HepG2 (cell line): Measurements from ENCODE around the gene TRPV4. TPM values are rescaled to one million over a fixed set of nuclear protein-coding genes. Genes with fewer than 3 reads are reported as not detected.

Experiments
- ATAC-seq: fragments of 200-7000 bp; cut with Tn5 transposase; 3 replicates; pipeline ENCODE4 v1.9.1; 2020; ENCODE audit warnings: mild to moderate bottlenecking, moderate library complexity
- BruUV-seq: library from RNA; stranded (reverse); fragments of 400-500 nt; replicated peaks from 2 replicates; lab custom pipeline; 2021; lab: Mats Ljungman, UMichigan
- CTCF ChIA-PET: fragments of 300-600 bp; formaldehyde crosslinking; extraction: SDS; loops from one replicate; lab custom pipeline; 2021; ENCODE audit warnings: low total read pairs, inconsistent platforms, low intra/inter-chr PET ratio; lab: Yijun Ruan, JAX
- POLR2A ChIA-PET: fragments of 350-600 bp; sonication (Branson Sonifier 250); formaldehyde crosslinking; loops from one replicate; lab custom pipeline; 2020; ENCODE audit warnings: antibody characterized with exemption, inconsistent platforms; lab: Yijun Ruan, JAX
- DNase-seq: peaks from one replicate; pipeline ENCODE4 v3.0.0-alpha.2; 2015; ENCODE audit warnings: low spot score
- FAIRE-seq: peaks from 3 replicates; lab custom pipeline; 2011; peaks lifted over from hg19 to GRCh38; lab: Jason Lieb, UNC
- H2AFZ ChIP-seq: one replicate; pipeline ENCODE4 v1.6.1; 2011; ENCODE audit warnings: low read length, inconsistent platforms
- H3K27ac ChIP-seq: fragments of 300-600 bp; 3 replicates; pipeline ENCODE4 v1.8.0; 2011; ENCODE audit warnings: mixed run types, mild to moderate bottlenecking, mixed read lengths, low read length, inconsistent platforms; ENCODE audit not compliant: insufficient read depth; ENCODE audit errors: extremely low read length
- H3K27me3 ChIP-seq, 2 experiments: fragments of 200-600 bp in 1 of 2; 2 replicates in 1 of 2; 3 replicates in 1 of 2; pipeline versions ENCODE4 v1.6.0 to v1.8.0; 2011; ENCODE audit warnings: low read length in 2 of 2, mild to moderate bottlenecking in 2 of 2, moderate library complexity in 2 of 2, inconsistent platforms in 1 of 2; ENCODE audit not compliant: insufficient read depth in 2 of 2, control insufficient read depth in 1 of 2
- H3K36me3 ChIP-seq, 2 experiments: fragments of 200-600 bp in 1 of 2; replicated peaks in 1 of 2; 2 replicates in 1 of 2; 3 replicates in 1 of 2; pipeline versions ENCODE4 v1.5.1 to v1.8.0; 2011; ENCODE audit warnings: low read length in 2 of 2, inconsistent platforms in 1 of 2; ENCODE audit not compliant: insufficient read depth in 2 of 2, control insufficient read depth in 1 of 2
- H3K4me1 ChIP-seq: 2 replicates; pipeline ENCODE4 v1.5.1; 2012; ENCODE audit warnings: low read length, inconsistent platforms; ENCODE audit not compliant: insufficient read depth
- H3K4me2 ChIP-seq: 2 replicates; pipeline ENCODE4 v1.6.0; 2011; ENCODE audit warnings: low read depth, low read length, inconsistent platforms
- H3K4me3 ChIP-seq, 3 experiments: fragments of 200-600 bp in 1 of 3; sonication (generic), shearing (Covaris generic) in 1 of 3; replicated peaks in 1 of 3; 2 replicates each; pipeline ENCODE4 v1.5.1; 2011 to 2016; ENCODE audit warnings: low read length in 3 of 3, inconsistent platforms in 2 of 3, low read depth in 2 of 3, mild to moderate bottlenecking in 2 of 3, control low read depth in 1 of 3, mixed read lengths in 1 of 3; ENCODE audit not compliant: insufficient read depth in 1 of 3
- H3K79me2 ChIP-seq: one replicate; pipeline ENCODE4 v1.6.1; 2011; ENCODE audit warnings: low read length, inconsistent platforms; ENCODE audit not compliant: insufficient read depth
- H3K9ac ChIP-seq: 2 replicates; pipeline ENCODE4 v1.6.0; 2011; ENCODE audit warnings: mild to moderate bottlenecking, low read depth, low read length, inconsistent platforms; ENCODE audit not compliant: insufficient read depth
- H3K9me3 ChIP-seq: 2 replicates; pipeline ENCODE4 v1.5.1; 2012; ENCODE audit warnings: mild to moderate bottlenecking, low read length
- H4K20me1 ChIP-seq: 2 replicates; pipeline ENCODE4 v1.6.0; 2011; ENCODE audit warnings: inconsistent platforms, mild to moderate bottlenecking, low read length, moderate library complexity; ENCODE audit not compliant: insufficient read depth
- FOXP1 ChIP-seq, 2 experiments: fragments of 450-650 bp in 1 of 2; IDR thresholded peaks; 2 replicates each; pipeline ENCODE4 v1.6.1; 2017 to 2018; ENCODE audit warnings: antibody characterized with exemption in 1 of 2
- SYNCRIP ChIP-seq: fragments of 200-400 bp; formaldehyde crosslinking; IDR thresholded peaks from 2 replicates; pipeline ENCODE4 v1.6.1; 2018; ENCODE audit warnings: mild to moderate bottlenecking, low read depth, low read length; ENCODE audit not compliant: insufficient read depth
- TSC22D2 ChIP-seq: sonication (generic); formaldehyde crosslinking; IDR thresholded peaks from 2 replicates; pipeline ENCODE4 v1.5.1; 2020; ENCODE audit warnings: missing genetic modification reagents, mild to moderate bottlenecking, borderline replicate concordance
- ZFP1 ChIP-seq: IDR thresholded peaks from 2 replicates; pipeline ENCODE4 v1.6.1; 2016
- ZNF367 ChIP-seq: sonication (generic); formaldehyde crosslinking; IDR thresholded peaks from 2 replicates; pipeline ENCODE4 v1.4.0; 2020; ENCODE audit warnings: missing genetic modification reagents, borderline replicate concordance
- ZNF44 ChIP-seq: sonication (generic); formaldehyde crosslinking; IDR thresholded peaks from 2 replicates; pipeline ENCODE4 v1.5.1; 2020; ENCODE audit warnings: mild to moderate bottlenecking, missing genetic modification reagents
- ZNF75D ChIP-seq: sonication (generic); formaldehyde crosslinking; IDR thresholded peaks from 2 replicates; pipeline ENCODE4 v1.8.1; 2023; ENCODE audit warnings: missing genetic modification reagents, mild to moderate bottlenecking, borderline replicate concordance
- WGBS: methylation state at CpG from one replicate; pipeline ENCODE4 v1.1.6; 2017; ENCODE audit warnings: low lambda C conversion rate; 5-methylcytosine and 5-hydroxymethylcytosine counted together
- in situ Hi-C: cut with HindIII; loops from 2 replicates; pipeline ENCODE4 v1.10.0; 2017; ENCODE audit warnings: low pct_unique_long_range_greater_than_20kb; ENCODE audit not compliant: extremely low pct_ligation_motif_present
- intact Hi-C: fragments of 100-400 bp; cut with micrococcal nuclease; formaldehyde crosslinking; loops from one replicate; pipeline ENCODE4 v1.10.0; 2022; ENCODE audit not compliant: unreplicated experiment
- polyA plus RNA-seq, 8 experiments: library from polyadenylated mRNA; depleted of rRNA in 3 of 8; stranded (reverse) in 7 of 8; unstranded in 1 of 8; fragments of >200 nt; fragmentation: Illumina TruSeq in 4 of 8; extraction: Trizol in 4 of 8; gene quantifications; 2 replicates each; pipeline versions ENCODE4 v1.2.1 to v1.2.3, GENCODE V29; 2011 to 2016; ENCODE audit warnings: low read depth in 4 of 8, missing spikeins in 1 of 8, mixed read lengths in 1 of 8; ENCODE audit not compliant: insufficient read depth in 1 of 8
- total RNA-seq, 5 experiments: library from RNA; depleted of rRNA; stranded (reverse); fragments of >200 nt; fragmentation: Illumina TruSeq; extraction: Trizol; gene quantifications; 2 replicates each; pipeline ENCODE4 v1.2.3, GENCODE V29; 2016; ENCODE audit warnings: low read depth in 1 of 5
- TF ChIP-seq, protein P1 (sequence below): sonication (generic); formaldehyde crosslinking; conservative IDR thresholded peaks from 2 replicates; pipeline ENCODE4 v1.8.1; 2023; ENCODE audit warnings: missing genetic modification reagents
- TF ChIP-seq, protein P2 (sequence below): sonication (generic); formaldehyde crosslinking; IDR thresholded peaks from 2 replicates; pipeline ENCODE4 v1.4.0; 2020; ENCODE audit warnings: mild to moderate bottlenecking, missing genetic modification reagents, borderline replicate concordance
- TF ChIP-seq, protein P3 (sequence below): sonication (generic); formaldehyde crosslinking; IDR thresholded peaks from 2 replicates; pipeline ENCODE4 v1.4.0; 2020; ENCODE audit warnings: missing genetic modification reagents, borderline replicate concordance

Gene TRPV4
- total and polyA plus RNA-seq, 2 of the 13 experiments (the other 11 are each of a cell fraction or from before 2014, with no cell fraction given): 0.66 to 4.7 TPM

DNA sequence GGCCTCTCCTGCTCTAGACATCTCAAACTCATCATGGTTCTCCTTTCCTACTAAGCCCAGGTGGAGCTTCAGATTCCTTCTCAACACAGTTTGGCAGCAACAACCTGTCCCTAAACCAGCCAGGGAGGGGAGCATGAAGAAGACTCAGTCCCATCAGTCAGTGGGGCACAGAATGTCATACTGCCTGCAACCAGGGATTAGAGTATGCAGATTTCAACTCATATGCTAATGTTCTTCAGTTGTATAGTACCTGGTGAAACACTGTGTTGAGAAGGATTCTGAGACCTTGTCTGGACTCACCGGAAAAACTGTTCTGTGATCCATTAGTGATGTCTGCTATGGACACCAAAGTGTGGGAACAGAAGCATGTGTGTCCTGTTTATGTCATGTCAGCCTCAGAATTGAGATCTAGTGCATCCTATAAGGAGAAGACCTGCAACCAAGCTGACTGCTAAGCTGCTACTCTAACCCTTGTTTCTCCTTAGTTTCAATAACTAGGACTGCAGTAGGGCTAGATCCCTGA is 43.6 kb downstream of the TRPV4 start (continued):
- TF ChIP-seq, protein P1, sequence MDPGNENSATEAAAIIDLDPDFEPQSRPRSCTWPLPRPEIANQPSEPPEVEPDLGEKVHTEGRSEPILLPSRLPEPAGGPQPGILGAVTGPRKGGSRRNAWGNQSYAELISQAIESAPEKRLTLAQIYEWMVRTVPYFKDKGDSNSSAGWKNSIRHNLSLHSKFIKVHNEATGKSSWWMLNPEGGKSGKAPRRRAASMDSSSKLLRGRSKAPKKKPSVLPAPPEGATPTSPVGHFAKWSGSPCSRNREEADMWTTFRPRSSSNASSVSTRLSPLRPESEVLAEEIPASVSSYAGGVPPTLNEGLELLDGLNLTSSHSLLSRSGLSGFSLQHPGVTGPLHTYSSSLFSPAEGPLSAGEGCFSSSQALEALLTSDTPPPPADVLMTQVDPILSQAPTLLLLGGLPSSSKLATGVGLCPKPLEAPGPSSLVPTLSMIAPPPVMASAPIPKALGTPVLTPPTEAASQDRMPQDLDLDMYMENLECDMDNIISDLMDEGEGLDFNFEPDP (CRISPR knock-in tag): no peak

GRCh38 chr12:109786799-109787198 is 46.4 kb downstream of the TRPV4 start:
- FAIRE-seq (no peak), ATAC-seq (no peak)
- no peaks in the 10 kb centered on the region for H3K36me3 ChIP-seq
- no peaks in the 10 kb centered on the region for H4K20me1 ChIP-seq
- no peaks in the 10 kb centered on the region; a peak in 2 of 5 replicates for H3K27me3 ChIP-seq
- H3K9me3 ChIP-seq: no peaks in the 10 kb centered on the region
- POLR2A ChIA-PET: no interaction called here
- no peak overlapping the region for H2AFZ ChIP-seq
- H3K4me2 ChIP-seq: no peak overlapping the region
- TF ChIP-seq SYNCRIP (no peak), ZFP1 (no peak), TSC22D2 (CRISPR knock-in tag) (no peak), ZNF75D (CRISPR knock-in tag) (no peak), FOXP1 (IDR thresholded peaks at IDR 0.05) (no peak), FOXP1 (CRISPR knock-in tag; IDR thresholded peaks at IDR 0.05) (no peak), ZNF44 (CRISPR knock-in tag) (no peak), ZNF367 (CRISPR knock-in tag) (no peak)
- TF ChIP-seq, protein P2, sequence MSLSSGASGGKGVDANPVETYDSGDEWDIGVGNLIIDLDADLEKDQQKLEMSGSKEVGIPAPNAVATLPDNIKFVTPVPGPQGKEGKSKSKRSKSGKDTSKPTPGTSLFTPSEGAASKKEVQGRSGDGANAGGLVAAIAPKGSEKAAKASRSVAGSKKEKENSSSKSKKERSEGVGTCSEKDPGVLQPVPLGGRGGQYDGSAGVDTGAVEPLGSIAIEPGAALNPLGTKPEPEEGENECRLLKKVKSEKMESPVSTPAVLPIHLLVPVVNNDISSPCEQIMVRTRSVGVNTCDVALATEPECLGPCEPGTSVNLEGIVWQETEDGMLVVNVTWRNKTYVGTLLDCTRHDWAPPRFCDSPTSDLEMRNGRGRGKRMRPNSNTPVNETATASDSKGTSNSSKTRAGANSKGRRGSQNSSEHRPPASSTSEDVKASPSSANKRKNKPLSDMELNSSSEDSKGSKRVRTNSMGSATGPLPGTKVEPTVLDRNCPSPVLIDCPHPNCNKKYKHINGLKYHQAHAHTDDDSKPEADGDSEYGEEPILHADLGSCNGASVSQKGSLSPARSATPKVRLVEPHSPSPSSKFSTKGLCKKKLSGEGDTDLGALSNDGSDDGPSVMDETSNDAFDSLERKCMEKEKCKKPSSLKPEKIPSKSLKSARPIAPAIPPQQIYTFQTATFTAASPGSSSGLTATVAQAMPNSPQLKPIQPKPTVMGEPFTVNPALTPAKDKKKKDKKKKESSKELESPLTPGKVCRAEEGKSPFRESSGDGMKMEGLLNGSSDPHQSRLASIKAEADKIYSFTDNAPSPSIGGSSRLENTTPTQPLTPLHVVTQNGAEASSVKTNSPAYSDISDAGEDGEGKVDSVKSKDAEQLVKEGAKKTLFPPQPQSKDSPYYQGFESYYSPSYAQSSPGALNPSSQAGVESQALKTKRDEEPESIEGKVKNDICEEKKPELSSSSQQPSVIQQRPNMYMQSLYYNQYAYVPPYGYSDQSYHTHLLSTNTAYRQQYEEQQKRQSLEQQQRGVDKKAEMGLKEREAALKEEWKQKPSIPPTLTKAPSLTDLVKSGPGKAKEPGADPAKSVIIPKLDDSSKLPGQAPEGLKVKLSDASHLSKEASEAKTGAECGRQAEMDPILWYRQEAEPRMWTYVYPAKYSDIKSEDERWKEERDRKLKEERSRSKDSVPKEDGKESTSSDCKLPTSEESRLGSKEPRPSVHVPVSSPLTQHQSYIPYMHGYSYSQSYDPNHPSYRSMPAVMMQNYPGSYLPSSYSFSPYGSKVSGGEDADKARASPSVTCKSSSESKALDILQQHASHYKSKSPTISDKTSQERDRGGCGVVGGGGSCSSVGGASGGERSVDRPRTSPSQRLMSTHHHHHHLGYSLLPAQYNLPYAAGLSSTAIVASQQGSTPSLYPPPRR: no peak
- TF ChIP-seq, protein P3, sequence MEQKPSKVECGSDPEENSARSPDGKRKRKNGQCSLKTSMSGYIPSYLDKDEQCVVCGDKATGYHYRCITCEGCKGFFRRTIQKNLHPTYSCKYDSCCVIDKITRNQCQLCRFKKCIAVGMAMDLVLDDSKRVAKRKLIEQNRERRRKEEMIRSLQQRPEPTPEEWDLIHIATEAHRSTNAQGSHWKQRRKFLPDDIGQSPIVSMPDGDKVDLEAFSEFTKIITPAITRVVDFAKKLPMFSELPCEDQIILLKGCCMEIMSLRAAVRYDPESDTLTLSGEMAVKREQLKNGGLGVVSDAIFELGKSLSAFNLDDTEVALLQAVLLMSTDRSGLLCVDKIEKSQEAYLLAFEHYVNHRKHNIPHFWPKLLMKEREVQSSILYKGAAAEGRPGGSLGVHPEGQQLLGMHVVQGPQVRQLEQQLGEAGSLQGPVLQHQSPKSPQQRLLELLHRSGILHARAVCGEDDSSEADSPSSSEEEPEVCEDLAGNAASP: no peak
- TF ChIP-seq, all 625 proteins: peak for 0
- 53% methylated on average over 3 of the region's 9 CpGs for WGBS
- Histone ChIP-seq H3K27ac (no peak overlapping the region), H3K9ac (no peak overlapping the region), H3K79me2 (no peaks in the 10 kb centered on the region), H3K4me1 (peaks cover 21% of the 10 kb centered on the region), H3K4me3 (no peak overlapping the region)
- intact Hi-C loops: no loop called here
- DNase-seq: no peak
- CTCF ChIA-PET: no interaction called here
- no TSS peak for BruUV-seq
- in situ Hi-C loops: no loop called here
